ENCODE results near the gene ATP5F1E. TPM values are rescaled to one million over a fixed set of nuclear protein-coding genes. Genes with fewer than 3 reads are reported as not detected.
"Not testable (repeated sequence)": the region's sequence is repeated elsewhere in the genome, so short reads cannot be mapped to it uniquely, and the experiment has no call there.

Gene ATP5F1E
- total RNA-seq, 1 donor from 2014 or later: 53.5 TPM

GRCh38 chr20:59014680-59015389 is 17.3 kb downstream of the ATP5F1E start:
- Mint-ChIP-seq H3K9me3 (ENCODE audit: unreplicated experiment) (no peaks in the 10 kb centered on the region), H3K27ac (ENCODE audit: unreplicated experiment) (no peak overlapping the region), H3K27me3 (ENCODE audit: unreplicated experiment) (peaks cover 4% of the 10 kb centered on the region), H3K4me1 (ENCODE audit: low read depth, unreplicated experiment) (peaks cover 8% of the 10 kb centered on the region), H3K36me3 (ENCODE audit: unreplicated experiment) (no peaks in the 10 kb centered on the region), H3K4me3 (ENCODE audit: unreplicated experiment) (no peak overlapping the region)
- no peak for TF ChIP-seq CTCF (IDR thresholded peaks at IDR 0.05; ENCODE audit: partially characterized antibody, unreplicated experiment)
- DNase-seq: peak; percentile 13

DNA sequence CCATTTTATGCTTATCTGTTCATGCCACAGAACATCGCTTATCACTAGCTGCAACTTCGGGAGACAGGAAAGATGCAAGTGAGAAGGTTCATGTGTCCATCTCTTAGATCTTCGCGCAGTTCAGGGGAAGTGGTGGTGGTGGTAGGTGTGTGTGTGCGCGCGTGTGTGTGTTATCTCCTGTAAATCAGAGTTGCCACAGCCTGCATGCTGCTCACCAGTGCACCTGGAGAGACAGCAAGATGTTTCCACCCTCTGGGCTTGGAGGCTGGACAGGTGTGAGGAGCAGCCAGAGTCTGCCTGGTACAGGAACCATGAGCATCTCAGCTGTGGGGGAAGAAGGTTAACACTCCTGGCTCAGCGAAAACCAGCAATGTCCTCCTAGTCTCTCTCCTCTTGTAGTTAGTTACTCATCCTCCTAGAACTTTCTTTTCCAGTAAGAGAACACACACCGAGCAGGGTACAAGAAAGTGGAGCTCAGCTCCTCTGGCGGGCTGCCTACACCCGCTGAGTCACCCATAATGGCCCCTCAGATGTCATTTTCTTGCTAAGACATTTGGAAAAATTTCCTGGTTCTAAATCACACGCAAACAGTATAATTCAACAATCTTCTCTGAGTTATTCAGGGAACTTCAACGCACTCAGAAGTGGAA is 18.1 kb downstream of the ATP5F1E start:
- TF ChIP-seq CTCF (IDR thresholded peaks at IDR 0.05; ENCODE audit: partially characterized antibody, unreplicated experiment): no peak
- peaks cover 4% of the 10 kb centered on the region for H3K27me3 Mint-ChIP-seq (ENCODE audit: unreplicated experiment)
- H3K36me3 Mint-ChIP-seq (ENCODE audit: unreplicated experiment): no peaks in the 10 kb centered on the region
- peaks cover 7% of the 10 kb centered on the region for H3K4me1 Mint-ChIP-seq (ENCODE audit: low read depth, unreplicated experiment)
- H3K9me3 Mint-ChIP-seq (ENCODE audit: unreplicated experiment): no peaks in the 10 kb centered on the region
- no peak overlapping the region for H3K27ac Mint-ChIP-seq (ENCODE audit: unreplicated experiment)
- no peak for DNase-seq
- H3K4me3 Mint-ChIP-seq (ENCODE audit: unreplicated experiment): no peak overlapping the region

DNA sequence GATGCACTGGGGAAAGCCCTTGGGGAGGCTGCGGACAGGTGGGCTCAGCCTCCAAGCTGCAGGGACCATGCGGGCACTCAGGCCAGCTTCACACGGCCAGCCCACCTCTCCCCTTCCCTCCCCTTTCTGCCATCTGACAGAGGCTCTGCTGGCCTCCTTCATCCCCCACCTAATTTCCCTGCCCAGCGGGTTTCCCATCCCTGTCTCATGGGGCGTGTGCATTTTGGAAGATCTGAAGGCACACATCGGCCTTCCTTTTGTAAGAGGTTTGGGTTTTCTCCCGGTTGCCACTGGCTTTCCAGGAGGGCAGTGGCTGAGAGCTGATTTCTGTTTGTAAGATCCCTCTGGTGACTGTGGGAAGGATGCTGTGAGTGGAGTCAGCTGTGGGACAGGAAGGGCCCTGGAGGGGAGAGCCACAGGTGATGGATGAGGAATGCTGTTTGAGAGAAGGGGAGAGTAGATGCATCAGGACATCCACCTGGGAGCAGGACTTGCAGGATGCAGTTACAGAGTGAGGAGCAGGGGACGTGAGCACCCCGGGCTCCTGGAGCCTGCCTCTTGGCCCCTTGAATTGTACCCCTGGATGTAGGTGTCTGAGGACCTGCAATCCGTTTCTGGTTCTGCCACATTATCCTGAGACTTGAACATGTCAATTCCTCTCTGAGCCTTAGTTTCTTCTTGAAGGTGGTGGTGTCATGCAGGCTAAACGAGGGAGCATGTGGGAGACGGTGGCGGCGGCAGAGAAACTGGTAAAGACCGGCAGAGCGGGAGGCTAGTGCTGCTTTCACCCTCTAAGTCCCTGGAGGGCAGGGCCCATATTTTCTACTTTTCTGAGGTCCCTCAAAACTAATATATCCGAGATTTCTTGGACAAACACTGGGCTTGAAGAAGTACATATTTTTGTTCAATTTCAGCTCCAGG is 18.8 kb downstream of the ATP5F1E start:
- Mint-ChIP-seq H3K27ac (ENCODE audit: unreplicated experiment) (no peak overlapping the region), H3K4me1 (ENCODE audit: low read depth, unreplicated experiment) (peaks cover 6% of the 10 kb centered on the region)

GRCh38 chr20:59011874-59012157 is 20.3 kb downstream of the ATP5F1E start:
- not testable (repeated sequence) for H3K27ac Mint-ChIP-seq (ENCODE audit: unreplicated experiment); H3K4me1 Mint-ChIP-seq (ENCODE audit: low read depth, unreplicated experiment); H3K36me3 Mint-ChIP-seq (ENCODE audit: unreplicated experiment); DNase-seq; H3K27me3 Mint-ChIP-seq (ENCODE audit: unreplicated experiment); H3K9me3 Mint-ChIP-seq (ENCODE audit: unreplicated experiment); H3K4me3 Mint-ChIP-seq (ENCODE audit: unreplicated experiment)

More for the DNA sequence above, 18.8 kb downstream of the ATP5F1E start:
- Mint-ChIP-seq H3K9me3 (ENCODE audit: unreplicated experiment) (no peaks in the 10 kb centered on the region), H3K4me3 (ENCODE audit: unreplicated experiment) (no peak overlapping the region), H3K36me3 (ENCODE audit: unreplicated experiment) (no peaks in the 10 kb centered on the region), H3K27me3 (ENCODE audit: unreplicated experiment) (peaks cover 4% of the 10 kb centered on the region)
- TF ChIP-seq CTCF (IDR thresholded peaks at IDR 0.05; ENCODE audit: partially characterized antibody, unreplicated experiment): no peak
- DNase-seq: peak; percentile 4

DNA sequence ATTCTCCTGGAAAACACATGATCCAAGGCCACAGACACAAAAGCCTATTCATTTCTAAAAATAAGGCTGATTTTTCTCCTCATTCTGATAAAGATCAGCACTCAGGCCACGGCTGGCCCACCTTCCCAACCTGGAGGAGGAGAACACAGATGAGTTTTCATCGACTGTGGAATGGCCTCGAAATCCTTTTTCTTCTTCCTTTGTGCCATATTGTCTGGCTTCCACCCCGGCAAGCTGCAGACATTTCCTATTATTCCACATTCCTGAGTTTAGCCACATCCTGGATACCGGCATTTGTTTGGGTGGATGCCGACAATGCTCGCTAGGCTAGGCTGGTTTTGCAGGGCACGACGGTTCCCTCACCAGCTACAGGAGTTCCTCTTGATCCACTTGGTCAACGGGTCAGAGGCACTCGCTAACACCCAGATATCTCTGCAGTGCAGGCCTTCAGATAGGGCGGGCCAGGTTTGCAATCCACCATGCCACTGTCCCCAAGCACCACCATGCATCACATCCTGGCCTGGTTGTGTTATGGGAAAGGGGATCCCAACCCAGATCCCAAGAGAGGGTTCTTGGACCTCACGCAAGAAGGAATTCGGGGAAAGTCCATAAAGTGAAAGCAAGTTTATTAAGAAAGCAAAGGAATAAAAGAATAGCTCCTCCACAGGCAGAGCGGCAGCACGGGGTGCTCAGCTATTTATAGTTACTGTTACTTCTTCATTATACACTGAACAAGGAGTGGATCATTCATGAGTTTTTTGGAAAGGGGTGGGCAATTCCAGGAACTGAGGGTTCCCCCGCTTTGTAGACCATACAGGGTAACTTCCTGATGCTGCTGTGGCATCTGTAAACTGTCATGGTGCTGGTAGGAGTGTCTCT is 20.9 kb downstream of the ATP5F1E start:
- H3K4me3 Mint-ChIP-seq (ENCODE audit: unreplicated experiment): no peak overlapping the region
- no peaks in the 10 kb centered on the region for H3K36me3 Mint-ChIP-seq (ENCODE audit: unreplicated experiment)
- peaks cover 4% of the 10 kb centered on the region for H3K27me3 Mint-ChIP-seq (ENCODE audit: unreplicated experiment)
- no peaks in the 10 kb centered on the region for H3K9me3 Mint-ChIP-seq (ENCODE audit: unreplicated experiment)
- H3K4me1 Mint-ChIP-seq (ENCODE audit: low read depth, unreplicated experiment): peaks cover 5% of the 10 kb centered on the region
- no peak for TF ChIP-seq CTCF (IDR thresholded peaks at IDR 0.05; ENCODE audit: partially characterized antibody, unreplicated experiment)
- DNase-seq: no peak
- H3K27ac Mint-ChIP-seq (ENCODE audit: unreplicated experiment): peak overlapping the region; percentile 68
